NAMALWA (cell line): Measurements from ENCODE around the gene TANK.
"Not testable (repeated sequence)": the region's sequence is repeated elsewhere in the genome, so short reads cannot be mapped to it uniquely, and the experiment has no call there.

Source experiments
- DNase-seq: peaks from one replicate; pipeline ENCODE4 v3.0.0-alpha.2; 2015; ENCODE audit warnings: low spot score

The TANK gene

DNA sequence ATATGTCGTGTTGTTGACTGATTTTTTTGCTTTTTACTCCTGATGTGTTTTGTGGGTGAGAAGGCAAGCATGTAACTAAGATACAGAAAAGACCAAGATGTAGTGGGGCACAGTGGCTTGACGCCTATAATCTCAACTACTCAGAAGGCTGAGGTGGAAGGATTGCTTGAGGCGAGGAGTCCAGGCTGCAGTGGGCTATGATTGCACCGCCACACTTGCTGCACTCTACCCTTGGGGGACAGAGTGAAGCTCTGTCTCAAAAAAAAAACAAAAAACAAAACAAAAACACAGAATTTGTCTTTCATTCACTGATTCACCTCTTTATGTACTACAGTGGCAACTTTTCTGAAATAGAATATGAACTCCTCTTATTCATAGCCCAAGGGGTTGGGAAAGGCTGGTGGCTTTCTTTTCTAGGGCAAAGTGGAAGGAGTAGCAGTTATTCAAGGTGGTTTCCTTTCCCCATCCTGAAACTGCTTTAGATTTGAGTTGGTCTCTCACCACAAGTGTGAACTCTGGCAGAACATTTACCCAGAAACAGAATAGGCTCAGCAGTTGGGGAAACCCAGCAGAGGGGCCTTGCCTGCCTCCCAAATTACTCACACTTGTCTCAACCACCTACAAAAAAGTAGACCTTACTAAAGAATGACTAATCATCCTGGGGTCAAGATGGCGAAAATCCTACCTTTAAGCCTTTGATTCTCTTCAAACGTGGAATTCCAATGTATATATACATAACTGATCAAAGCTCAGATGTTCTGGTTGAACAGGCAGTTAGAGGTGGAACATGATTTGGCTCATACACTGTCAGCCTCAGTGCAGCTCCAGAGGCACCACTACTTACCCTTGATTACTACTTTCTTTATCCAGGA lies 6.5 kb downstream of the TANK start:
- DNase-seq: no peak

DNA sequence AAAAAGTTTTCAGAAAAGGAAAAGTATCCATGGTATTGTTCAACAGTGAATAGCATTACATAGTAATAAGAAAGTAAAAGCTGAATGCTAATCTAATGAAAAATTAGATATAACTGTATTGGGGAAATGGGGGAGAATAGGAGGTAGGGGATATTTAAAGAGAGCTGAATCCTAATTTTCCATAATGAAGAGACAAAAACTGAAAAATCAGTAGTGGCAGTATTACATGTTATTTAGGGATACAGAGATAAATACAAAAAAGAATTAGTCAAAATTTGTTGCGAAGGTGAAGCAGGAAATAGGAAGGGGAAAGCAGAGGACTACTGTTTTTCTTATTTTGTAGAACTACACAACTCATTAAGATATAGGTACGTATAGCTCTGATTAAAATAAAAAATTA lies 9.1 kb downstream of the TANK start:
- no peak for DNase-seq

DNA sequence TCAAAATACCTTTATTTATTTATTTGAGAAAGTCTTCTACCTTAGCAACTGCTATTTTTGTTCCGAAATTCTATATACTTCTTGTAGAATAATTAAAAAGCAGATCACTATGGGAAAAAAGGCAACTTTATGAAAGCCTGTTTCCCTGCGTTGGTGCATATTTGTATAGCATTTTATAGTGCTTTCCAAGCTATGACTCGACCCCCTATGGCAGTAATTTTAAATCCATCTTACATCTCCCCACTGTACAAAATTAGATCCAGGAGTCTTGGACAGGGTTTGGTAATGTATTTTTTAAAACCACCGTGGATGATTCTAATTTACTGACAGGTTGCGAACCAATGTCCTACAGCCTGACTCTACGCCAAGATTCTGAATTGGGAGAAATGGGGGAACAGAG lies 10.1 kb downstream of the TANK start:
- DNase-seq: no peak

DNA sequence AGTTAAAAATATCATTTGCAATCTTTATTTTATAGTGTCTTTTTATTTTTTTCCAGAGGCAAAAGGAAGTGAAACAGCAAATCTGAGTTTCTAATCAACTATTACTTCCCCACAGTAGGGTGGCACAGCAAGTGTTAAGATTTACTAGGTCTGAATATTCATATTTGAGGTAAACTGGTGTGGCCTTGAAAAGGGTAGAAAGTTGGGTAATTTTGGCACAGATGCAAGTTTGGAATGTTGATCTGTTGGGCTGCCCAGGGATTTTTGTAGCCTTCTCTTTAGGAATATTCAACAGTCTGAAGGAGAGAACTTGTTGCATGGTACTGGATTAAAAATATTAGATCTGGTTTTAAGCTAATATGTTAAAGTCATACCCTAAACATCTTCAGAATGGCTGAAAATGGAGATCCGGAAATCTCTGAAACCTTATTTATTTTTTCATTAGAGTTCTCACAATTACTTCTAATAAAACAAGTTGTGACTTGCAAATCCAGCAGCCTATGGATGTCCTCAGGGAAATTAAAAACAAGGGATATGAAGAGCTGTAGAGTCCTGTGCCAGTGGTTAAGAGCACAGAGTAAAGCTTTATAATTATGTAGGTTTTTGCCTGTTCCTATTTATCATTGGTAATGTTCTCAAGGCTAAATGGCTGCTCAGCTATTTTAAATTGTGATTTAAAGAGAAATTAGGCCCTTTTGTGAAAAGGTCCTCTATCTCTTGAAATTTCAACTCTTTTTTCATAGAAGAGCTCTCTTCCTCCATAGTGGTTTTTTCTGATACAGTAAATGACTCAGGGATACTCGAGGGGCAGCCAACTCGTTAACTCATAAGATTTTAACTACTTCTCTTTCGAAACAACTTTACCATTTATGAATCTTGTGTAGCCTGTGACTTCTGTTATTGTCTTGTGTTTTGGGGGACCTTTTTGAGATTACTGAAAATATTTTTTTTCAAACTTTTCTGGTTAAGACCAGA lies 11.0 kb downstream of the TANK start:
- DNase-seq: peak; percentile 37

DNA sequence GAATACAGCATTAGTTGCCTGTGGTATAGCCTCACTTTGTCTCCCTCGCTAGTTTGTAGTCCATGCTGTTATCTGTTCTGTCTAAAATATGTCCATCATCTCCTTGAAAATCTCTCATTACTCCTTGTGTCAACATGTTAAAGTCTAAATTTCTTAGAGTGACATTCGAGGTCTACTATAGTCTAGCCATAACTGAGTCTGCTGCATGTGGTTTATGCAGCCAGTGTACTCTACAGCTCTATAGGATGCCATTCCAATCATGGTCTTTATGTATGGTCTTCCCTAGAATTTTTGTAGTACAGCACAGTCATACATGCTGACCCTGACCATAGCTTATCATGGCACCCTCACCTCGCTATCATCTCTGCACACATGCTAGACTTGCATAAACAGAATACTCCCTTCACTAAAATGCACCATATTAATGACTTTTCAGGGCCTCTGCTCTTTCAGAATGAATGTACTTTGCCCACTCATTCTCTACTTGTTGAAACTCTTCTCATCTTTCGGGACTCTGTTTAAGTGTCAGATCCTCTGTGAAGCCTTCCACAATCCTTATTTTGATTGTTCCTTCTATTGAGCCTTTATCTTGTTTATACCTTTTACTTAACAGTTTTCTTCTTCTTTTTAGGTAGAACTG lies 12.8 kb downstream of the TANK start:
- no peak for DNase-seq

DNA sequence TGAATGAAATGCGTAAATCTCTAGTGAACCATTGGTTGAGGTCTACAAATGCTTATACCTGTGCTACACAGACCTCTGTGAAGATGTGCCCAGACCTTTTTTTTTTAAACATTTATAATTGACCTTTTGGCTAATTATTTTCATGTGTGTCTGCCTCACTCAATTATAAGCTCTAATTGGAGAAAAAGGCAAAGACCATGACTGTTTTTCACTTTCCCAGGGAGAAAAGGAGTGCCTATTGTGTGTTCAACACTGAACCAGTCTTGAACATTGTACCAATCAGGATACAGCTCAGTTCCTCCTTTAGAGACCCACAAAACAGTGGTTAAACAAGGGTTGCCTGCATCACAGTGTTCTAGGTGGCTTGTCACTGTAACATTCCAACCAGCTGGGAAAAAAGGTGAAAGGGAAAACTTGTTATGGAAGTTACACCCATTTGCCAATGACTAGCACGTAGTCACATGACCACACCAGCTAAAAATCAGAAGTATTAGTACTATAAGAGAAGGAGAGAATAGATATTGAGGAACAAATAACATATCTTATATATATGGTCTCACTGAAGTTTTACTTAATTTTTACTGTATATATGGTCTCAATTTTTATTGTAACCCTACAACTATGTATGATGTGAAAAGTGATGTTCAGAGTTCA lies 13.4 kb downstream of the TANK start:
- no peak for DNase-seq

DNA sequence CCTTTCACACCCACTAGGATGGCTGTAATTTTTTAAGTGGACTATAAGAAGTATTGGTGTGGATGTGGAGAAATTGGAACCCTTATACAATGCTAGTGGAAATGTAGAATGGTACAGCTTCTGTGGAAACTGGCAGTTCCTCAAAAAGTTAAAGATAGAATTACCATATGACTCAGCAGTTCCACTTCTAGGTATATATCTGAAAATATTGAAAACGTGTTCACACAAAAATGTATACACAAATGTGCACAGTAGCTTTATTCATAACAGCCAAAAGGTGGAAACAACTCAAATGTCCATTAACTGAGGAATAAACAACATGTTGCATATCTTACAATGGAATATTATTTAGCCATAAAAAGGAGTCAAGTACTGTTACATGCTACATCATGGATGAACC lies 17.7 kb downstream of the TANK start:
- DNase-seq: no peak

DNA sequence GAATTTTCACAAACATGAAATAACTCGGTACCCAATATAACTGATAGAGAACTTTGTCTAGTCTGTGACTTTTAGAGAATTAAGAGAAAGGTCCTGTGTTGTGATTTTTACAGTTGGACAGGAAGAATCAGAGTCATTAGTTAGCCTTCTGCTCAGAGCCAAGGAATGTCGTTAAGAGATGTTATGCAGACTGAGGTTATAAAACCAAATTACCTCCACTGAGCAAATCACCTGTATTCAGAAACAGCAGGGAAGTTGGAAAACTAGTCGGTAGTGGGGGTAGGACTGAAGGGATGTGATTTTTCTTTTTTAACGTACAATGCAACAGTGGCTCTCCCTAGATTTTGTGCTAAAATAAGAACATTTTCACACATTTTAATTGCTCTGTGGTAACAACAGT lies 18.5 kb downstream of the TANK start:
- no peak for DNase-seq

DNA sequence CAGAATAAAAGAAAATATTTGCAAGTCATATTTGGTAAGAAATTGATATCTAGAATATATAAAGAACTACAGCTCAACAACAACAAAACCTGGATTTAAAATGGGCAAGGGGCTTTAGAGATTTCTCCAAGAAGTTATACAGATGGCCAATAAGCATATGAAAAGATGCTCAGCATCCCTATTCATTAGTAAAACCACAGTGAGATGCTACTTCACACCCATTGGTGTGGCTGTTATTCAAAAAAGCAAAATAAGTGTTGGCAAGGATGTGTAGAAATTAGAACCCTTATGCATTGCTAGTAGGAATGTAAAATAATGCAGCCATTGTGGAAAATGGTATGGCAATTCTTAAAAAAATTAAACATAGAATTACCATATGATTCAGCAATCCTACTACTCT lies 29.8 kb downstream of the TANK start:
- DNase-seq: no peak

DNA sequence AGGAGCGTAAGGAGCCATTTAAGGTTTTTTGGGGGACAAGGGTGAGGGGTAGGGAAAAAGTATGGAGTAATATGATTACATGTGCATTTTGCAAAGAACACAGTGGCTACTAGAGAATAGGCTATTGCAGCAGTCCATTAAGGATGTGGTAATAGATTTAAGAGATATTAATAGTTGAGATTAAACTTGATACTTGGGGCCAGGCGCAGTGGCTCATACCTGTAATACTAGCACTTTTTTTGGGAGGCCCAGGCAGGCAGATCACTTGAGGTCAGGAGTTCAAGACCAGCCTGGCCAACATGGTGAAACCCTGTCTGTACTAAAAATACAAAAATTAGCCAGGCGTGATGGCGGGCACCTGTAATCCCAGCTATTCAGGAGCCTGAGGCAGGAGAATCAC lies 35.4 kb downstream of the TANK start:
- not testable (repeated sequence) for DNase-seq

DNA sequence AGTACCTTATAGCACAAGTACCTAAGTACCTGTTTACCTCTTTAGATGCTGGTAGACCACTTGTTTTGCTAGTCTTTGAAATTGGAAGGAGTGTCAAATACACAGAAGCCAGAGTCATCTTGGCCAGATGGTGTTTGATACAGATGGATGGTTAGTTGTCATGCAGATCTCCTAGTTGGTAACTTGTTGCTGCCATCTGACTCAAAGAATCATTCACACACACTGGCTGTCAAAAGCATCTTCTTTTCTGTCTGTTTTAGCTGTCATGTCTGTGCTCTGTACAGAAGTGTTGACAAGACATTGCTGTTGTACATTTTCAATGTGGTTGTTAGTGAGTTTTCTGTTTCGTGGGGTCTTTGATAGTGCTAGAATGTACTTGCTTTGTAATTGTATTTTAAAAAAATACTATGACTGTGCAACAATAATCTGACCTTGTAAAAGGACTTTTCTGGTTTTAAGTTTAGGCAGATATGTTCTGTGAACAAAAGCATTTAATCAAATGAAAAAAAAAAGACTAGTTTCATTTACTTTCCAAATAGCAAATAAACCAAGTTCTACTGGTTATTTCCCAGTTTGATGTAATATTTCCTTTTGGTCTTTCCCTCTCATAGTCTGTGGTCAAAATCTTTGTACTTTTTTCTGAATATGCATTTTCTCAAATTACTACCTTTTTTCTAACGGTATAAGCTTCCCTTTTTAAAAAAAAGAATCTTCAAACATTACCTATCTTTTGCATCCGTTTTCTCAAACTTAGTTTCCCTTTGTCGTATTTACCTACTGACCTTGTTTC lies 39.9 kb downstream of the TANK start:
- peak; percentile 69 for DNase-seq

DNA sequence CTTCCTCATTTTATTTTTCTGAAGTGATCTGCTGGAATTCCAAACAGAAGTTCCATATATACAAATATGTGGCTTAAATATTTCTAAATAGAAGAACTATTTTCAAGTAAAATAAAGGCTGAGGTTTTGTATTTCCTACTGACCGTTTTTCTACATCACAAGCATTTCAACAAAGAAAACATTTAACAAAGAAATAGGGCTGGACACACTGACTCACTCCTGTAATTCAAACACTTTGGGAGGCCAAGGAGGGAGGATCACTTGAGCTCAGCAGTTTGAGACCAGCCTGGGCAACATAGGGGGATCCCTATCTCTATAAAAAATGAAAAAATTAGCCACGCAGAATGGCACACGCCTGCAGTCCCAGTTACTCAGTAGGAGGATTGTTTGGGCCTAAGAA lies 44.6 kb downstream of the TANK start:
- DNase-seq: no peak

DNA sequence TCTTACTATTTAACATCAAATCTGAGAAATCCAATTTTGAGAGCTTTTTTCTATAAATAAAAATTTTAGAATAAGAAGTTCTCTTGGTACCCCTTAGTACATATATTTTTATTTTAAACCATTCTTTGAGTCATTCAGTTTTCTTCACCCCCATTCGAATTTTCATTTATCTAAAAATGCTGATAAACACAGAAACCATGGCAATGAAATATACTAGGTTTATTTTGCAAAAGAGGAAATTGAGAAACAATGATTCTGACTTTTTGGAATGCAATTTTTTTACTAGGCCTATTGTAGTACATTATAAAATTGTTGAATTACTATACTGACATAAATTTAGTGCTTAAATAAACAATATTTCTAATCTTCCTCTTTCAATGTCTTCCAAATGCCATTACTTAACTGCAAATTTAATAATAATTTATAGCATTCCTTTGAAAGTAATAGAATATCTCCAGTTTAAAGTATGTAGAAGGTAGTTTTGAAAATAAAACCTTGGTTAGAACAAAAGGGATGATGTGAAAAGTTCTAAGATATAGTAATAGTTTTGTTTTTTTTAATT lies 46.3 kb downstream of the TANK start:
- no peak for DNase-seq

DNA sequence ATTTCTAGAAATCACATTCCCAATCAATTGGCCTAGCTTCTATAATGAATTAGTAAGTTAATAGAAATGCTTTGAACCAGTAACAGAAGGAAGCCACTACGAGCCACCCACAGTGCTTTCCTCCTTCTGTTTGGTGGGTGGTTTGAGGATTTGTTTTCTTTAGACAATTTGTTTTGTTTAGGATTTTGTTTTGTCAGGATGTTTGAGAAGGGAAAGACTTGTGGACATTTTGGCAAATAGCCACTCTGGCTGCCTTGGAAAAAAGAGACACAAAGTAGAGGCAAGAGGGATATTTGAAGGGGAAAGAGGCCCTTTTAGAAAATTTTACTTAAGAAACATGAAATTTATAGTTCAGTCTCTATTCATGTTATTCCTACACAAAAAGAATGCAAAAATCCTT lies 47.7 kb downstream of the TANK start:
- DNase-seq: no peak

DNA sequence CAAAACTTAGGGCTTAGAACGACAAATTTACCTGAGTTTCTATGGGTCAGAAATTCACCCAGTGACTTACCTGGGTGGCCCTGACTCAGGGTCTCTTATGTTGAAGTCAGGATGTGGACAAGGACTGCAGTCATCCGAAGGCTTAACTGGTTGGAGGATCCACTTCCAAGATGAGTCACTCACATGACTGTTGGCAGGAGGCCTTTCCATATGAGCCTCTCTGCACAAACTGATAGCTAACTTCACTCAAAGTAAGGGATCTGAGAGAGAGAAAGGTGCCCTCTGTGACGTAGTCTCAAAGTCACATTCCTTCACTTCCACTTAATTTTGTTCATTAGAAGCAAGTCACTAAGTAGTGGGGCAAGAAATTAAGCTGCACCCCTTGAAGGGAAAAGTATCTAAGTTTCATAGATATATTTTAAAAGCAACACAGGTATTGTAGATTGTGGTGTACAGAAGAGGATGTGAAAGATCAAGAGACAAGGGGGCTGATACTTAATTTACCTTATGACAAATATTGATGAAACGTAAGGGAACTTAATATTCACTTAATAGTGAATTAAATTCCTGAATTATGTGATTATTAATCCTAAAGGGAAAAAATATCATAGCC lies 48.4 kb downstream of the TANK start:
- DNase-seq: no peak

DNA sequence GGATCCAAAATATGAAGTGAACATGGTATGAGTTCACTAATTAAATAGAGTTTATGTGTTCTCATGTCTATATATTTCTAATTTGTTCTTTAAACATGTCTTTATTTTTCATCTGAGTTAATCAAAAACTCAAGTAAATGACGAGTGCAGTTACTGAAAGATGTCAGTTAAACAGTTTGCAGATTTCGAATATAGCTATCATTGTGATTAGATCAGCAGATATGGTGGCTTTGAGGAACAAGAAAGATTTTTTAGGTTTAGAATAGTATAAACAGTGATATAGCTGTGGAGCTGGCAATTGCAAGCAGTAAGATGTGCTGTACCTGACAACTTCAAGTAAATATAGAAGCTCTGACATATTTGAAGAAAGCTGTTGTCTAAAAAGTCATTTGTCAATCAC lies 49.7 kb downstream of the TANK start:
- DNase-seq: no peak

DNA sequence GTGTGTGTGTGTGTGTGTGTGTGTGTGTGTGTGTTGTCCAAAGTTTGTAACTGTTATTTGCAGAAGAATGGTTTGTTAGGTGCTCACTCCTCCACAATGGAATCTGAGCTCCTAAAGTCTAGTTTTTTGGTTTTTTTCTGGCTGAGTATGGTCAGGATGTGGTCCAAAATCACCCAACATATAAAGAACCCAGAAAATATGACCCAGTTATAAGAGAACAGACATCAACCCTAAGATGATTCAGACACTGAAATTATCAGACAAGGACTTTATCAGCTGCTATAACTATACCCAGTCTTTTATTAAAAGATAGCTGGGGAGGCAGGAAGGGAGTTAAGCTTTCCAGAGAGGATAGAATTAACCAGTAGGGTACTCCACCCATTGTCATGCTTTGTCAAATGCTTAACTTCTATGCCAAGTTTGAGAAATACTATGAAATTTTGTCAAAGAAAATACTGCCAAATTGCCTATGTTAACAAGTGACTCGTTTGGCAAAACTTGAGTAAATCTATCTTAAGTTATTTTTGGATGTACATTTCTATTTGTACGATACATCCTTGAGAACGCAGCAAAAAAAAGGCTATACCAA lies 57.5 kb downstream of the TANK start:
- no peak for DNase-seq

DNA sequence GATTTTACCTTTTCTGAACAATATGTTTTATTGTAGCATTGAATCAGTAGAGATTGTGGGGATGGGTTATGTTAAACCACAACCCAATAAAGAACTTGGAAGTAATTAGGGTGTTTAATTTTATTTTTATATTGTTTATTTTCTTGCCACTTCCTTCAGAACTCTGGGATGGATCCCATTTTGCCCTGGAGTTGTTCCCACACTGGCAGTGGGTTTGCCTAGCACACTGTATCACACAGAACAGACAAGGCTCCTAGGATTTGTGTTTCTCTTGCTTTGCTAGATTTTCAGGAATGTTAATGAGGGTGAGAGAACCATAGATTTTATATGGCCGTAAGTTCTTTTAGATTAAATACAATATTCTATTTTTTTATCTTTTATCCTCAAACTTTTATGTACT lies 59.0 kb downstream of the TANK start:
- no peak for DNase-seq

DNA sequence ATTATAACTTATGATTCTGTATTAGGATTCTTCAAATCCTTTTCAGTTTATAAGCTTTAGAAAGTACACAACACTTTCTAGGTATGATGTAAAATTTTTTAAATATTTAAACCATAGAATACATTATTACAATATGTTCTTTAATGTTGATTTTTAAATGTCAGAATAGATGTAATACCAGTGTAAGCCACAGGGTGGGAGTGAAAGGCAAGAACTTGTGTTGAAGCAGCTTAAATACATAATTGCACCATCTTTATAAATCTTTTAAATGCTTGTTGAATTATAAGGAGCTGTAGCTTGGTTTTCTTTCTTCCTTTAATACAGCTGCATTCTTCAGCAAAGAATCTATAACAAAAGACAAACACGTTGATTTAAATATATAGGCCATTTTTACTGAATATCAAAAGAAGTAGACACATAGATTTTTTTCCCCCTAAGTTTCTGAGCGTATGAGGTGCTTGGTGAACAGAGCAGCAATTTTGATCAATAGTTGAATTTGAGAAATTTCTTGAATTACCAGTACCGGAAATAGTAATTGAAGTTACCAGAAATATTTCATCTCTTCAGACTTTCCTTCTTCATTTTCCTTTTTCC lies 63.0 kb downstream of the TANK start:
- DNase-seq: peak; percentile 74
